H9 (cell line): Measurements from ENCODE around the gene RPL10A. TPM values are rescaled to one million over a fixed set of nuclear protein-coding genes. Genes with fewer than 3 reads are reported as not detected.
A peak's percentile ranks its signal among the peaks of the same experiment; 100 is the strongest.

Source experiments
- DNase-seq: peaks from one replicate; pipeline ENCODE4 v3.0.0-alpha.2; 2017
- H2AFZ ChIP-seq: one replicate; pipeline ENCODE4 v1.6.1; 2013; ENCODE audit warnings: mild to moderate bottlenecking, low read length, control low read depth, moderate library complexity
- H2AK5ac ChIP-seq: 2 replicates; pipeline ENCODE4 v1.6.1; 2013; ENCODE audit warnings: low read length, control low read depth, mixed read lengths; ENCODE audit not compliant: insufficient read length
- H2BK120ac ChIP-seq: one replicate; pipeline ENCODE4 v1.6.1; 2013; ENCODE audit warnings: low read depth, mild to moderate bottlenecking, low read length, control low read depth, inconsistent platforms; ENCODE audit not compliant: poor library complexity, severe bottlenecking
- H2BK12ac ChIP-seq: 2 replicates; pipeline ENCODE4 v1.6.1; 2013; ENCODE audit warnings: low read length, control low read depth, mixed read lengths, low read depth; ENCODE audit not compliant: insufficient read length
- H2BK15ac ChIP-seq: 2 replicates; pipeline ENCODE4 v1.6.1; 2013; ENCODE audit warnings: low read depth, low read length, control low read depth
- H2BK20ac ChIP-seq: one replicate; pipeline ENCODE4 v1.6.1; 2013; ENCODE audit warnings: low read depth, mild to moderate bottlenecking, low read length, control low read depth, inconsistent platforms; ENCODE audit not compliant: poor library complexity, severe bottlenecking
- H2BK5ac ChIP-seq: 2 replicates; pipeline ENCODE4 v1.6.1; 2013; ENCODE audit warnings: low read length, control low read depth, mixed read lengths; ENCODE audit not compliant: insufficient read length
- H3K14ac ChIP-seq: 2 replicates; pipeline ENCODE4 v1.6.1; 2013; ENCODE audit warnings: low read length, control low read depth; ENCODE audit not compliant: insufficient read depth
- H3K18ac ChIP-seq: 2 replicates; pipeline ENCODE4 v1.6.1; 2013; ENCODE audit warnings: low read depth, mild to moderate bottlenecking, mixed read lengths, low read length, control low read depth; ENCODE audit not compliant: insufficient read length
- H3K23ac ChIP-seq: 2 replicates; pipeline ENCODE4 v1.6.1; 2013; ENCODE audit warnings: low read length, control low read depth, mixed read lengths, low read depth; ENCODE audit not compliant: insufficient read length
- H3K23me2 ChIP-seq: 2 replicates; pipeline ENCODE4 v1.6.1; 2013; ENCODE audit warnings: low read depth, mild to moderate bottlenecking, mixed read lengths, low read length, control low read depth; ENCODE audit not compliant: insufficient read length, poor library complexity, severe bottlenecking
- H3K27ac ChIP-seq: 2 replicates; pipeline ENCODE4 v1.5.1; 2013; ENCODE audit warnings: low read length, control low read depth, mixed read lengths, low read depth; ENCODE audit not compliant: insufficient read length
- H3K27me3 ChIP-seq: 2 replicates; pipeline ENCODE4 v1.6.1; 2013; ENCODE audit warnings: low read length, control low read depth, inconsistent platforms; ENCODE audit not compliant: insufficient read depth
- H3K4ac ChIP-seq: 2 replicates; pipeline ENCODE4 v1.6.1; 2013; ENCODE audit warnings: low read depth, mild to moderate bottlenecking, control low read depth, inconsistent platforms, low read length, moderate library complexity
- H3K4me1 ChIP-seq: 2 replicates; pipeline ENCODE4 v1.6.1; 2013; ENCODE audit warnings: low read length, control low read depth, inconsistent platforms; ENCODE audit not compliant: insufficient read depth
- H3K4me2 ChIP-seq: 2 replicates; pipeline ENCODE4 v1.6.1; 2013; ENCODE audit warnings: low read length, control low read depth, mixed read lengths; ENCODE audit not compliant: insufficient read length, insufficient read depth
- H3K56ac ChIP-seq: 2 replicates; pipeline ENCODE4 v1.6.1; 2013; ENCODE audit warnings: low read depth, mild to moderate bottlenecking, mixed read lengths, low read length, control low read depth; ENCODE audit not compliant: insufficient read length
- H3K79me1 ChIP-seq: 2 replicates; pipeline ENCODE4 v1.6.1; 2013; ENCODE audit warnings: low read depth, mild to moderate bottlenecking, moderate library complexity, low read length, control low read depth, inconsistent platforms; ENCODE audit not compliant: insufficient read depth, poor library complexity, severe bottlenecking
- H3K79me2 ChIP-seq: 2 replicates; pipeline ENCODE4 v1.6.1; 2013; ENCODE audit warnings: low read length, control low read depth, inconsistent platforms; ENCODE audit not compliant: insufficient read depth
- H3K9ac ChIP-seq: 2 replicates; pipeline ENCODE4 v1.6.1; 2013; ENCODE audit warnings: low read length, control low read depth, mixed read lengths; ENCODE audit not compliant: insufficient read length; ENCODE audit errors: extremely low read depth
- H3K9me3 ChIP-seq: one replicate; pipeline ENCODE4 v1.6.1; 2013; ENCODE audit warnings: low read depth, low read length, inconsistent platforms; ENCODE audit not compliant: control insufficient read depth
- H3T11ph ChIP-seq: one replicate; pipeline ENCODE4 v1.6.1; 2013; ENCODE audit warnings: mild to moderate bottlenecking, low read length, control low read depth, inconsistent platforms
- H4K20me1 ChIP-seq: one replicate; pipeline ENCODE4 v1.6.1; 2013; ENCODE audit not compliant: control insufficient read depth, insufficient read length, insufficient read depth
- H4K5ac ChIP-seq: 2 replicates; pipeline ENCODE4 v1.6.1; 2013; ENCODE audit warnings: low read depth, mild to moderate bottlenecking, mixed read lengths, low read length, control low read depth; ENCODE audit not compliant: insufficient read length
- H4K8ac ChIP-seq: replicated peaks from 2 replicates; pipeline ENCODE4 v1.6.1; 2013; ENCODE audit warnings: low read length, control low read depth, mixed read lengths, low read depth; ENCODE audit not compliant: insufficient read length
- H4K91ac ChIP-seq: 2 replicates; pipeline ENCODE4 v1.6.1; 2013; ENCODE audit warnings: low read depth, mild to moderate bottlenecking, moderate library complexity, mixed read lengths, low read length, control low read depth; ENCODE audit not compliant: insufficient read length
- H3K27ac Mint-ChIP-seq, 3 experiments: 2 replicates in 2 of 3; 3 replicates in 1 of 3; pipeline ENCODE4 v1.8.0; 2020 to 2021; ENCODE audit warnings: mixed read lengths in 3 of 3, mild to moderate bottlenecking in 1 of 3, moderate library complexity in 1 of 3
- H3K27me3 Mint-ChIP-seq: 2 replicates; pipeline ENCODE4 v1.8.0; 2021; ENCODE audit warnings: low read depth, mild to moderate bottlenecking, moderate library complexity, mixed read lengths
- H3K36me3 Mint-ChIP-seq, 3 experiments: 2 replicates in 2 of 3; 3 replicates in 1 of 3; pipeline ENCODE4 v1.8.0; 2020 to 2021; ENCODE audit warnings: low read depth in 3 of 3, mixed read lengths in 3 of 3; ENCODE audit not compliant: insufficient read depth in 1 of 3
- H3K4me1 Mint-ChIP-seq, 2 experiments: 2 replicates each; pipeline ENCODE4 v1.8.0; 2020; ENCODE audit warnings: mixed read lengths in 2 of 2
- H3K4me3 Mint-ChIP-seq, 2 experiments: 2 replicates in 1 of 2; 3 replicates in 1 of 2; pipeline ENCODE4 v1.8.0; 2020 to 2021; ENCODE audit warnings: mild to moderate bottlenecking in 2 of 2, mixed read lengths in 2 of 2, moderate library complexity in 1 of 2
- H3K9me3 Mint-ChIP-seq, 2 experiments: 2 replicates in 1 of 2; 3 replicates in 1 of 2; pipeline ENCODE4 v1.8.0; 2020; ENCODE audit warnings: mild to moderate bottlenecking in 2 of 2, mixed read lengths in 2 of 2, moderate library complexity in 1 of 2
- WGBS: extraction: QIAGEN DNeasy Blood & Tissue Kit; methylation state at CpG from one replicate; pipeline ENCODE4 v1.1.7; 2013; ENCODE audit warnings: missing lambda C conversion rate, low lambda C conversion rate, mixed read lengths; ENCODE audit not compliant: insufficient read length; ENCODE audit errors: extremely low coverage; 5-methylcytosine and 5-hydroxymethylcytosine counted together
- total RNA-seq: library from RNA; stranded (reverse); gene quantifications from 2 replicates; pipeline ENCODE4 v1.2.1, GENCODE V29; 2021
- TF ChIP-seq, protein P1 (sequence below): fragments of 200-600 bp; sonication (generic); conservative IDR thresholded peaks from 3 replicates; pipeline ENCODE4 v1.8.0; 2021; ENCODE audit warnings: antibody characterized with exemption, mild to moderate bottlenecking

RPL10A gene
- total RNA-seq, 1 experiment from 2014 or later, result 1,830 TPM

DNA sequence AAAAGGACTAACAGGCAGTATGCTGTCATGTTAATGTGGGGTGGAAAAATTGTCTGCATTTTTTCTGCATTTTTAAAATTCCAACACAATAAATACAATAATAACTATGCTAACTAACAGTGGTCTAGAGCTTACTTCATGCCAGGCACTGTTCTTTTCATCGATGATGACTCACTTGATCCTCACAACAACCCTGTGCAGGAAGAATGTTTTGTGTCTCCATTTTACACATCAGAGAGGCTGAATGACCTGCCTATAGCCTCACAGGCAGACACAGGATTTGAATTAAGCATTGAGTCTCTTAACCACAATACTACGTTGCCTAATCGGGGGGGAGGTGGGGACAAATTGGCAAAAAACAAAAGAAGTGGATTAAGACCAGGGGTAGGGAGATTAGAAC lies 42.9 kb upstream of the RPL10A start:
- no peak overlapping the region for H2BK20ac ChIP-seq
- no peak overlapping the region for H3K4me3 Mint-ChIP-seq
- H3K56ac ChIP-seq, result no peak overlapping the region
- no peak overlapping the region for H3K14ac ChIP-seq
- H3K79me1 ChIP-seq, result no peaks in the 10 kb centered on the region
- no peak overlapping the region for H4K8ac ChIP-seq
- no peak overlapping the region for H3T11ph ChIP-seq
- peaks cover 22 to 29% (median 24%) of the 10 kb centered on the region in 3 experiments; a peak in 6 of 7 replicates for H3K36me3 Mint-ChIP-seq
- peaks cover 8% of the 10 kb centered on the region; the same call in 1 of the 2 replicates for H3K4me1 ChIP-seq
- H2BK15ac ChIP-seq, result no peak overlapping the region
- H2AK5ac ChIP-seq, result no peak overlapping the region
- no peak overlapping the region for H2AFZ ChIP-seq
- no peak overlapping the region for H3K9ac ChIP-seq
- H3K4me1 Mint-ChIP-seq, result peaks cover 21 to 41% of the 10 kb centered on the region in 2 experiments
- H2BK12ac ChIP-seq, result no peak overlapping the region
- no peak overlapping the region for H2BK120ac ChIP-seq
- no peaks in the 10 kb centered on the region; the same call in 1 of the 2 replicates for H3K27me3 Mint-ChIP-seq
- H3K18ac ChIP-seq, result no peak overlapping the region
- H2BK5ac ChIP-seq, result no peak overlapping the region
- H4K20me1 ChIP-seq, result no peaks in the 10 kb centered on the region
- H3K27ac ChIP-seq, result no peak overlapping the region
- no peaks in the 10 kb centered on the region for H3K79me2 ChIP-seq
- DNase-seq, result no peak
- no peaks in the 10 kb centered on the region for H3K27me3 ChIP-seq
- no peaks in the 10 kb centered on the region for H3K23me2 ChIP-seq
- no peak overlapping the region for H4K91ac ChIP-seq
- H3K27ac Mint-ChIP-seq, result peak overlapping the region in 2 of 3 experiments; percentile 32 to 77; a peak in 2 of 7 replicates
- WGBS, result no CpG with 5 or more reads among the region's 3 CpGs
- peaks cover 8 to 11% of the 10 kb centered on the region in 2 experiments; a peak in 4 of 5 replicates for H3K9me3 Mint-ChIP-seq
- no peak overlapping the region for H3K4me2 ChIP-seq
- TF ChIP-seq, protein P1, sequence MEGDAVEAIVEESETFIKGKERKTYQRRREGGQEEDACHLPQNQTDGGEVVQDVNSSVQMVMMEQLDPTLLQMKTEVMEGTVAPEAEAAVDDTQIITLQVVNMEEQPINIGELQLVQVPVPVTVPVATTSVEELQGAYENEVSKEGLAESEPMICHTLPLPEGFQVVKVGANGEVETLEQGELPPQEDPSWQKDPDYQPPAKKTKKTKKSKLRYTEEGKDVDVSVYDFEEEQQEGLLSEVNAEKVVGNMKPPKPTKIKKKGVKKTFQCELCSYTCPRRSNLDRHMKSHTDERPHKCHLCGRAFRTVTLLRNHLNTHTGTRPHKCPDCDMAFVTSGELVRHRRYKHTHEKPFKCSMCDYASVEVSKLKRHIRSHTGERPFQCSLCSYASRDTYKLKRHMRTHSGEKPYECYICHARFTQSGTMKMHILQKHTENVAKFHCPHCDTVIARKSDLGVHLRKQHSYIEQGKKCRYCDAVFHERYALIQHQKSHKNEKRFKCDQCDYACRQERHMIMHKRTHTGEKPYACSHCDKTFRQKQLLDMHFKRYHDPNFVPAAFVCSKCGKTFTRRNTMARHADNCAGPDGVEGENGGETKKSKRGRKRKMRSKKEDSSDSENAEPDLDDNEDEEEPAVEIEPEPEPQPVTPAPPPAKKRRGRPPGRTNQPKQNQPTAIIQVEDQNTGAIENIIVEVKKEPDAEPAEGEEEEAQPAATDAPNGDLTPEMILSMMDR, result no peak
- H3K23ac ChIP-seq, result no peak overlapping the region
- peaks cover 5% of the 10 kb centered on the region for H3K9me3 ChIP-seq
- H3K4ac ChIP-seq, result no peak overlapping the region
- H4K5ac ChIP-seq, result no peak overlapping the region
